Testis (tissue), 3 donors: Measurements from ENCODE around the gene GAGE13. TPM values are rescaled to one million over a fixed set of nuclear protein-coding genes. Genes with fewer than 3 reads are reported as not detected.
"Not testable (repeated sequence)": the region's sequence is repeated elsewhere in the genome, so short reads cannot be mapped to it uniquely, and the experiment has no call there.

ENCODE experiments used
- DNase-seq: peaks from one replicate; pipeline ENCODE4 v3.0.0-alpha.2; 2019
- H3K27ac ChIP-seq, 2 donors: fragments of 200-600 bp; sonication (generic); one replicate each; pipeline ENCODE4 v1.5.1; 2019
- H3K27me3 ChIP-seq: fragments of 200-600 bp; sonication (generic); one replicate; pipeline ENCODE4 v1.5.1; 2019
- H3K36me3 ChIP-seq: fragments of 200-600 bp; sonication (generic); one replicate; pipeline ENCODE4 v1.5.1; 2017; ENCODE audit warnings: low read depth; ENCODE audit errors: missing control alignments
- H3K4me1 ChIP-seq: fragments of 200-600 bp; sonication (generic); one replicate; pipeline ENCODE4 v1.5.1; 2019
- H3K4me3 ChIP-seq, 2 donors: fragments of 200-600 bp; sonication (generic); one replicate each; pipeline ENCODE4 v1.5.1; 2017 to 2019
- H3K9me3 ChIP-seq: fragments of 200-600 bp; sonication (generic); one replicate; pipeline ENCODE4 v1.5.1; 2017
- CTCF ChIP-seq, 3 experiments: fragments of 450-650 bp in 2 of 3; fragments of 200-600 bp in 1 of 3; sonication (generic) in 1 of 3; IDR thresholded peaks; one replicate each; pipeline ENCODE4 v1.5.1; 2016 to 2019; ENCODE audit warnings: antibody characterized with exemption in 3 of 3, mild to moderate bottlenecking in 2 of 3, moderate library complexity in 1 of 3
- POLR2A ChIP-seq: fragments of 450-650 bp; IDR thresholded peaks from one replicate; pipeline ENCODE4 v1.6.1; 2017; ENCODE audit warnings: antibody characterized with exemption, mild to moderate bottlenecking, moderate library complexity
- WGBS, 2 donors: methylation state at CpG; one replicate each; pipeline ENCODE4 v1.1.5; 2018; 5-methylcytosine and 5-hydroxymethylcytosine counted together
- intact Hi-C: fragments of 100-400 bp; cut with DNase I; formaldehyde crosslinking; loops from one replicate; pipeline ENCODE4 v1.15.1; 2023; ENCODE audit warnings: low total_unique reads
- polyA plus RNA-seq: library from polyadenylated mRNA; stranded (reverse); fragments of 350-450 nt; fragmentation: Illumina TruSeq; extraction: RNeasy Lipid Tissue Mini Kit (QIAGEN cat#74804); gene quantifications from one replicate; pipeline ENCODE4 v1.2.3, GENCODE V29; 2014; ENCODE audit warnings: low read depth, low replicate concordance; ENCODE audit not compliant: insufficient read depth
- total RNA-seq, 2 donors: library from RNA; depleted of rRNA; stranded (reverse); fragments of >200 nt; gene quantifications; one replicate each; pipeline ENCODE4 v1.2.3, GENCODE V29; 2016

The GAGE13 gene
- total and polyA plus RNA-seq, 3 donors from 2014 or later = 2.0 to 15.5 (median 5.1) TPM

- Histone ChIP-seq H3K27ac (no peak overlapping the region), H3K27me3 (no peaks in the 10 kb centered on the region), H3K4me3 (no peak overlapping the region), H3K36me3 (no peaks in the 10 kb centered on the region), H3K9me3 (no peaks in the 10 kb centered on the region), H3K4me1 (no peaks in the 10 kb centered on the region)
- TF ChIP-seq CTCF (IDR thresholded peaks at IDR 0.05) (no peak), POLR2A (no peak)
- WGBS, 2 donors = 71 to 78% methylated on average over 1 of the region's 1 CpG
- intact Hi-C loops = no loop called here
- DNase-seq = no peak
Measured at GRCh38 chrX:49300703-49301102, 30.7 kb upstream of the GAGE13 start.

DNA sequence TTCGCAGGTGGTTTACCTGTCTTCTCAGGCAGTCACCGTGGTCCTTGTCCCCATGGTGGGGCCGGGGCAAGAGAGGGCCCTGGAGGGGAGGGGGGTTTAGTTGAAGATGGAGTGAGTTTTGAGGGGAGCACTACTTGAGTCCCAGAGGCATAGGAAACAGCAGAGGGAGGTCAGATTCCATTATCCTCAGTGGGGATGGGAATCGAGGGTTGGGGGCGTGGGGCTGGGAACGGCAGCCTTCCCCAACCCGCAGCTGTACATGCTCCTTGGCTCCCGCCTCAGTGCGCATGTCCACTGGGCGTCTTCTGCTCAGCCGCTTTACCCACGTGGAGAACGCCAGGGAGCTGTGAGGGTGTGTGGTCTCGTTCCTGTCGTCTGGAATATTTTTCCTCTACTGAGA lies 28.0 kb upstream of the GAGE13 start, which contains the start of gene GAGE10:
TSS of gene GAGE10 (plus strand) at position 301 of the 400 bp plus-strand sequence. CDS start 1,214 bp downstream, outside the sequence.
- H3K27me3 ChIP-seq = no peaks in the 10 kb centered on the region
- TF ChIP-seq CTCF (IDR thresholded peaks at IDR 0.05) (no peak), POLR2A (no peak)
- intact Hi-C loops = no loop called here
- H3K9me3 ChIP-seq = no peaks in the 10 kb centered on the region
- no peaks in the 10 kb centered on the region for H3K36me3 ChIP-seq
- H3K27ac ChIP-seq = no peak within 1 kb of the TSS
- no peak for DNase-seq
- no peaks in the 10 kb centered on the region for H3K4me1 ChIP-seq
- 27 to 57% methylated on average over 2 to 7 of the region's 15 CpGs for WGBS, 2 donors
- no peak within 1 kb of the TSS for H3K4me3 ChIP-seq

DNA sequence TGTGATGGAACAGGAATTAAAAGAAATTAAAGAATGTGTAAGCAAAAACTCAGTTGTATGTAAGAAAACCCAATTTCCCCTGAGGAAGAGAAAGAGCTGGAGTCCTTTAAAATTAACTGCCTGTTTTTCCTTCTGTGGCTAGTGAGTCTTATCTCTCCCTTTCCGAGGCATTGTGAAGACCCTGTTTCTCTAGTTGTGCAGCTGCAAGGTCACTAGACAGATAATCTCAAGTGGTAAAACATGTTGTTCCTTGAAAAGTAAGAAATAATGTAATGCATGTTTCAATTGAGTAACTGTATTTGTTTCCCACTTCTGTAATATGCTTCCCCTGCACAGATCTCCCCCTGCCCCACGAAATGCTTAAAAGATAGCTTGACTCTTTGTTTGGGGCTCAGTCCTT lies 23.6 kb upstream of the GAGE13 start:
- H3K27ac ChIP-seq = peak overlapping the region; percentile 30 to 86
- H3K36me3 ChIP-seq, DNase-seq, H3K9me3 ChIP-seq, intact Hi-C loops, H3K27me3 ChIP-seq, H3K4me1 ChIP-seq, H3K4me3 ChIP-seq: not testable (repeated sequence)
- 14 to 45% methylated on average over 2 of the region's 2 CpGs for WGBS, 2 donors

DNA sequence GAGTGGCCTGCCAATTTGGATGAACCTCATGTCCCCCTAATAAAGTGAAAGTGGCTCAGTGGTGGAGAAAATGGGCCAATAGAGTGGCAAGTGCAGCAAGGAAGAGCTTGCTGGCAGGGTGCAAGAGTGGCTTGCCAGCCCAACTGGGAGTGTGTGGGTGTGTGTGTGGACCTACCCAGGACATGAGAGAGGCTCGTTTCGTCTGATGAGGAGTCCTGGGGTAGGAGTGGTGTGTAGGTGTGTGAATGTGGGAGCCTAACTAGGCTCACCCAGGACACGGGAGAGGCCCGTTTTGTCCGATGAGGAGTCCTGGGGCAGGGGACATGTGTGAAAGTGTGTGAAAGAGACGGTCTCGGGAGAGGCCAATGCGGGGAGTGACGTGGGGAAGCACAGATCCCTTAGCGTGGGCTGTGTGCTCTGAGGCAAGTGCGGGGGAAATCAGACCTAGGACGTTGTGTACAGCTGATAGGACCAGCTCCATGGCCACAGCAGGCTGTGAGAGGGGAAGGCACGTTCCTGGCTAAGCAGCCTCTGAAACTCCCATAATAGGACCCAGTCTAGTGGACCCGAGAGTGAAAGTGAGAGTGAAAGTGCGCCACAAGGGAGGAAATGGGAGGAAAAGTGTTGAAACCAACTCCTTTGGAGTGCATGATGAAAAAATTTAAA lies 22.6 kb upstream of the GAGE13 start:
- Histone ChIP-seq H3K9me3 (no peaks in the 10 kb centered on the region), H3K4me3 (no peak overlapping the region), H3K36me3 (no peaks in the 10 kb centered on the region), H3K27ac (peak overlapping the region; percentile 86 to 87), H3K27me3 (no peaks in the 10 kb centered on the region), H3K4me1 (peaks cover 7% of the 10 kb centered on the region)
- WGBS, 2 donors = 27 to 40% methylated on average over 15 of the region's 15 CpGs
- TF ChIP-seq POLR2A (no peak), CTCF (IDR thresholded peaks at IDR 0.05) (no peak)
- DNase-seq = peak; percentile 73
- intact Hi-C loops = no loop called here

GRCh38 chrX:49309401-49309981 lies 21.9 kb upstream of the GAGE13 start:
- Histone ChIP-seq H3K36me3 (no peaks in the 10 kb centered on the region), H3K4me1 (peaks cover 7% of the 10 kb centered on the region), H3K9me3 (no peaks in the 10 kb centered on the region), H3K27ac (peak overlapping the region; percentile 86 to 87), H3K27me3 (no peaks in the 10 kb centered on the region), H3K4me3 (peak overlapping the region in 1 of 2 donors; percentile 17)
- WGBS, 2 donors = 0 to 1% methylated on average over 8 of the region's 8 CpGs
- peak; percentile 25 for DNase-seq
- TF ChIP-seq POLR2A = no peak
- no peak for TF ChIP-seq CTCF (IDR thresholded peaks at IDR 0.05)
- intact Hi-C loops = no loop called here
